GM19239 (cell line): ENCODE data around the gene CAMK2G.
A peak's percentile ranks its signal among the peaks of the same experiment; 100 is the strongest.

Experiments
- DNase-seq: peaks from one replicate; pipeline ENCODE4 v3.0.0; 2011; ENCODE audit warnings: low spot score; ENCODE audit not compliant: insufficient read length
- FAIRE-seq: peaks from 2 replicates; lab custom pipeline; 2011; peaks lifted over from hg19 to GRCh38; lab: Jason Lieb, UNC

The CAMK2G gene

DNA sequence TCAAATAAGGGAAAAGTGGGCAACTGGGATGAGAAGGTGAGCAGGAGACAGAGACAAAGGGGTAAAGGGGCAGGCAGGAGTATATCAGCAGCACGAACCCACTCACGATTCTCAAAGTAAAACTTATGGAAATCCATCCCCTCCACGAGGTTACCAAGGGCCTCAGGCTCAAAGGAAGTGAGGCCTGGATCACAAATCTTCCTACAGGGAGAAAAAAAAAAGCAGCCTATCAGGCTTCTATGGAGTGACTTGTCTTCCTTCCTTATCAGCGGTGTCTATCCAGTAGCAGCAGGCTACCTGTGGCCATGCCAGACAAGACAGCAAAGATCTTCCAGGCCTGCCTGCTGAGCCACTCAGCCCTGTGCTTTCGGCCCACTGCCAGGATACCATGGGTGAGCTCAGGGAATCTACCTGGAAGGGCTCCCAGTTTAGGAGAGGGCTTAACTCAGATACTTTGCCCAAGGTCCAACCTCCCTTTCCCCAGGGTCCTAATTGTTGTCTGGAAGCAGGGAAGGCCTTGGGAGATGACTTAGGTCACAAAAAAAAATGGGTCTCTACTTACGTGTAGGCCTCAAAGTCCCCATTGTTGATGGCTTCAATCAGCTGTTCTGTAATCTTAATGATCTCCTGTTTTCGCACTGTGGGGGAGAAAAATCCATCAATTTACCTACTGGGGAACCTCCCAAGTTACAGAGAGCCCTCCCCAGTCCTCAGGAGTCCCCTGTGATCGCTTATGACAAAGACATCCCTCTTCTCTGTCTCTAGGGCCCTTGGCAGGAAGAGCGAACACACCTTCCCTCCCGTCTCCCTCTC, 57.2 kb downstream of the CAMK2G start:
- no peak for DNase-seq
- FAIRE-seq: no peak

DNA sequence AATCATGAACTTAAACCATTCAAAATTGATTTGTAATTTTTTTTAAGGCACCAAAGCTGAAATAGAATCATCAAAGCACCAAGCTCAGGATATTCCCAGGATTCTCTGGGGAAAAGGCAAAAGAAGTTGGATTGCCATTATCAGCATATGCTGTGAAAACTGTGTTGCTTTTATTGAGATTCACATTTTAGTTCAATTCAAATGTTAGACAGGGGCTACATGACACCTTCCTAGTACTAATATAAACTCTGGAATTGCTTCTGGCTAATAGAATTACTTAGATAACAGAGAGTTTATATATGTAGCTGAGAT, 58.7 kb downstream of the CAMK2G start:
- DNase-seq (no peak), FAIRE-seq (no peak)

DNA sequence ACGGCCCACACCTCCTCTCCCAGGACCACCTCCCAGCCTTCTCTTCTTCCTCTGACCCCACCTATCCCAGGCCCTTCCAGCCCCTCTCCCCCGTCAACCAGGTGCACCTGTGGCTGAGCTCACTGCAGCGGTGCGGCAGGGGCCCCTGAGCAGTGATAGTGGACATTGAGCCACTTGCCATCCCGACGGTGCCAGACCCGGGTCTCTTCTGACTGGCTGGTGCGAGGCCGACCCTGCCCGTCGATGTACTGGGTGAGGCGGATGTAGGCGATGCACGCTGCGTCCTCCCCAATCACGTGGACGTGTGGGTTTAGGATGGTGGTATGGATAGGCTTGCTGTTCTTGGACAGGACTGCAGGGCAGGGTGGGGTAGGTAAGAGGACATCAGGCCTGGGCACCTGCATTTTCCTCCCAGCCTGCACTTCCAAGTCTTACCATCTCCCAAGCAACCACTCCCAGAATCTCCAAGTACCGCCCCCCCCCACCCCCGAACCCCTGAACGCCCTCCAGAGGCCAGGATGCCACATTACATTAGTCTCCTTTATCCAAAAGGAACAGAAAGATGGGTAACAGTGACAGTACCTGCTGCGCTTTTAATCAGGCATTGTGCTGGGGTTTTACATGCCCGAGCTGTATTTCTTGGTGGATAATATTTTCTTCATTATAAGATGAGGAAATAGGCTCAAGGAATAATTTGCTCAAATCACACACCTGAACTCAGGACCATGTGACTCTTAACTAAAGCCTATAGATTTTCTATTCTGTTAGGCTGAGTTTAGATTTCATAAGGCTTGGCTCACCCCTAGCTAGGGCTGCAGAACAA, 59.2 kb downstream of the CAMK2G start:
- FAIRE-seq (no peak), DNase-seq (no peak)

DNA sequence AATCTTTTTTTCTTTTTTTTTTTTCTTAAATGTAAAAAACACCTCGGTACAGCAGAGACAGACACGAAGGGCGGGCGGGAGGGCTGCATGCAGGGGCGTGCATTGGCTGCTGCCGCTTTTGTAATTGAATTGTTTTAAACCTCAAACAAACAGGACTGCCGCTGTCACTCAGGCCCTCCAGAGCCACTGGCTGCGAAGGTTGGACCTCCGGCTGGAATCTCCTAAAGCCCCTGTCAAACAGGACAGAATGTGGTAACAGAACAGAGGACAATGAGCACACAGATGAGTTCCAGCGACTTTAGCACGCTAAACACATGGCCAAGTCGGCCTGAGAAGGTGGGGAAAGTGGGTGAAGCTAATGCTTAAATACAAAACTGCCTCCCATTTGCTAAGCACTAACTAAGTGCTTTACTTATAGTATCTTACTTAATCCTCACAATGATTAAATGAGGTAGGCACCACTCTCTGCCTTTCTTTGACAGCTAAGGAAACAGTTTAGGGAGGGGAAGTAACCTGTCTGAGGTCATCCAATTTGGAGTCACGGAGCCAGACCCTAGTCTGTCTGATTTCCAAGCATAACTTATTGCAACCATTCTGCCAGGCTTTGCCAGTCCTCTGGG, 60.0 kb downstream of the CAMK2G start:
- FAIRE-seq (no peak), DNase-seq (no peak)

DNA sequence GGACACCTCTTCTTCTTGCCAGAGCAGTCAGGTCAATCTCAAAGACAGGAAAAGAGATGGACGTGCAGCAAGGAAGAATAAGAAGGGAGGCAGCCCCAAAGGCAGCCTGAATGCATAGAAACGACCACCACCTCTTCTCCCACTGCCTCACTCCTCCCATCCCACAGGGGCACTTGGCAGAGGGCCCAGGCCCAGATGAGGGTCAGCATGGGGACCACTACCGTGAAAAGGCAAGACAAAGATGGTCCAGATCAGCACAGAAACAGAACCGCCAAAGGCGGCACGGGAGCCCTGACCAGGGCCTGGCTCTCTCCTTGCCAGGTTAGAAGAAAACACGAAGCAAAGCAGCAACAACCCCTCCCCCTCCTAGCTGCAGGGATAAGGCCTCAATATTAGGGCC, 61.0 kb downstream of the CAMK2G start:
- no peak for FAIRE-seq

DNA sequence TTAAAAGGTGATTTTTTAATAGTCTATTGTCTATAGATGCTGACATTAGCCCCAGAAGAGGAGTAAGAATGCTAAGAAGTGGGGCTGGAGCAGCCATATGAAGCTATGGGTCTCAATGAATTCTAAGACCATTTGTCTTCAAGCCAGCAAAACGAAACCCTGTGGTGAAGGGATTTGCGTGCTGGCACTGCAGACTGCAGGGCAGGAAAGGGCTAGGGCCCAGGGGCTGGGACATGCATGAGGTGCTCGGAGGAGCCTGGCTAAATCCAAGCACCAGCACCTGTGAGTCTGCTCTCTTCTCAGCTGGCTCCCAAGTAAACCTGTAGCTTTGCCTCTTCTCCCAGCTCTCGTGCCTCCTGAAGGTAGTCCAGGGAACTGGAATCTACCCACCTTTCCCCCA, 61.7 kb downstream of the CAMK2G start:
- FAIRE-seq (no peak), DNase-seq (no peak)

More for the DNA sequence above, 61.0 kb downstream of the CAMK2G start:
- DNase-seq: no peak

DNA sequence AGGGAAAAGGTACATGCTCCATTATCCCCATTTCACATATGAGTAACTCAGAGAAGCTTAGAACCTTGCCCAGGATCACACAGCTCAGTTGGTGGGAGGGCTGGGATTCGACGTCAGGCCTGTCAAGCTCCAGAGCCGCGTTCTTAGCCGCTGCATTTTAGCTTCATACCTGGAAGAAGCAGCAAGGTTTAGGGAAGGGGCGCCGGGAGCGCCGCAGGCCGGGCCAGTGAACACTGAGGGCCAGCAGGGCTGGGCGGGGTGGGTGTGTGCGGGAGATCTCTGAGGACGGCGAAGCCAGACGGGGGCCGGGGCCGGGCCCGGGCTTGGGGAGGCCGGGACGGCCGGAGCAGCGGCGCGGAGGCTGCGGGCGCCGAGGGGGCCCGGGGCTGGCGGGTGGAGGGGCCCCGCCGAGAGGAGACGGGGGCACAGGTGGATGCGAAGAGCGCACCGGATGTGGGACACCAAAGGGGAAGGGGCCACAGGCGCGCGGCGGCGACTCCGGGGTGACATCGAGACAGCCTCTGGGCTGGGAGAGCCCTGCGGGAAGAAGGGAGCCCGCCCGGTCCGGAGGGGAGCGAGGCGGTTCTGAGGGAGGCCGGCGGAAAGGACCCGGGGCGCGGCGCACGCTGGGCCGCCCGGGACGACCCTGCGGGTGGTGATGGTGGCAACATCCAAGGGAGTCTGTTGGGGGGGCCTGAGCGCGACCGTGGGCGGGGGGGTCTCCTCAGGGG, 63.5 kb downstream of the CAMK2G start:
- DNase-seq: peak; percentile 48
- peak; percentile 37 for FAIRE-seq

DNA sequence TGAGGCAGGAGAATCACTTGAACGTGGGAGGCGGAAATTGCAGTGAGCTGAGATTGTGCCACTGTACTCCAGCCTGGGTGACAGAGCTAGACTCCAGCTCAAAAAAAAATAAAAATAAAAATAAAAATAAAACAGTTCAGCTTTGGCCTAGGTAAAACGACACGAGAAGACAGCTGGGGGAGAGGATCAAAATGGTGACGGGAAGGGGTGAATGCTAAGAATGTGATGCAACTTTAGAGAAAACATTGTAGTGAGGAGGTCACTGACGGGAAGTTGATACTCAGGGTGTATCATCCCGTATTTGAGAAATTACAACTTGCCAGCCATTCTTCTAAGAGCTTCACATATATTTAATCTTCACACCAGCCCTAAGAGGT, 64.0 kb downstream of the CAMK2G start:
- FAIRE-seq: peak; percentile 91
- no peak for DNase-seq

DNA sequence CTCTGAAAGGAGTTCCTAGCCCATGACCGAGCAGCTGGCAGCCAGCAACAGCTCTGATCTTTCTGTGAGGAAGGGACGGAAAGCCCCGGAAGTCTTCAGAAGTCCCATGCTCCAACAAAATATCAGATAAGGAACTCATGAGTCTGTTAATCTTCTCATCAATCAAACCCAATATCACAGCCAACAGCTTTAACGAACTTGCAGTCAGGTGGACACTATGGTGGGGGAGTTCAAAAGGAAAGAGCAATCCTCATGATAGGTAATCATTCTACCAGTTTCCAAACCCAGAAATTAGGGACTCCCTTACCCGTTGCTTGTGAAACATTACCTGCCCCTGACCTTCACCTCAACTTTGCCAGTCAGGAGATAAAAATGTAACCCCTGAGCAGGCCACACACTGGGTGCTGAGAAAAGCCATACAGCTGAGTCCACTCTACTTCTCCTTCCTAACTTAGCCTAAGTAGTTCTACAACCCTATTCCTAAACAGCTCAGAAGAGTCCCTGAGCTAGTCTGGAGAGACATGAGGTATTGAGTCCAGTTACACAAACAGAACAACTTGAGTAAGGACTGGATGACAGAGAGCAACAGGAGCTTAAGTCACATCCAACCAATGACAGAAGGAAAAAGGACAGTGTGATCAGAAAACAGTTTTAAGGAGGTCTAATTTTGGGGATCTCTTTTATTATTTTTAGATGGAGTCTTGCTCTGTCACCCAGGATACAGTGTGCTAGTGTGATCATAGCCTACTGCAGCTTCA, 65.1 kb downstream of the CAMK2G start:
- FAIRE-seq (no peak), DNase-seq (no peak)

DNA sequence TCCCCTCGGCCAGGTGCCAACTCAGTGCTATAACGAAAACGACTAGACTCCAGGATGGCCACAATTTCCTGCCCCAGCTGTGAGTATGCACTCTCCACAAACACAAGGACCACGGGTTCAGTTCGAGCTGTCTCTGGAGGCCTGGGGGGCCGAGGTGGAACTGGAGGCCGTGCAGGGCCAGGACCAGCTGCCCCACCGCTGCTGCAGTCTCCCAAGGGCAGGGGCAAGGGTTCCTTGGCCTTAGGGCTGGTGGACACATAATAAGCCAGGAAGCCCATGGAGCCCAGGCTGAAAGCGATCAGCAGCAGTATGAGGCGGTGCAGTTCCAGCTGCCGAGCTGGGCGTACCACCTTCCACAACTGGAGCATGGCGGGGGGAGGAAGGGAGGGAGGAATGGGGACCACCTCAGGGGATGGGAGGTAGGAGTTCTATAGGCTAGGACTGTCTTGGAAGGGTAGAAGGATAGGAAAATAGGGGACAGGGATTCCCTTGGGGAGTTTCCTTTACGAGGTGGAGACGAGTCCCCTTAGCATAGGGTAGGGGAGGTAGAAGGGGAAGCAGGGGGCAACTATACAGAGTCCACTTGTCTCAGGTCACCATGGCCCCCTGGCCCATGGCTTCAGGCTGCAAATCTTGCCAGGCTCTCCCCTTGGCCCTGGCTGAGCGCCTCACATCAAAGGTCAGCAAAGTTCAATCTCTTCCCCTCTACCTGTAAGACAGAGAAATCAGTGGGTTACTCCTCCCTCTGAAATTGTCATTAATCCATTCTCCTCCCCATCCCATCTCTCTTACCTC, 66.1 kb downstream of the CAMK2G start:
- DNase-seq: no peak
- FAIRE-seq: no peak

DNA sequence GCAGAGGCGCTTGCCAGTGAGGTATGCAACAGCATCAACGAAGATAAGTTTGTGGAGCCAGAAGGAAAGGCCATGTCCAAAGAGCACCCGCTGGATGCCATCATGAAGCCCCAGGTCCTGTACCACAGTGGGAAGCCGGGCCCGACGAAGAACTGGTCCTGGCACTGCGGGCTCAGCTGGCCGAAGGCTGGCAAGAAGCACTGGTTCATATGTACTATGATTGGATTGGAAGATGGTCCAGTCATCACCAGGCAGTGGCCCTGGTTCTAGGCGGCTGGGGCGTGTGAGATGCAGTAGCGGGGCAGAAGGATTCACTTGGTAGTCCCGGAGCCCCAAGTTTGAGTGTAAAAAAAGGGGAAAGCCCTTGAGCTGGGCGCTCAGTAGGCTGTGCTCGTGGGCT, 66.9 kb downstream of the CAMK2G start:
- FAIRE-seq (no peak), DNase-seq (no peak)

DNA sequence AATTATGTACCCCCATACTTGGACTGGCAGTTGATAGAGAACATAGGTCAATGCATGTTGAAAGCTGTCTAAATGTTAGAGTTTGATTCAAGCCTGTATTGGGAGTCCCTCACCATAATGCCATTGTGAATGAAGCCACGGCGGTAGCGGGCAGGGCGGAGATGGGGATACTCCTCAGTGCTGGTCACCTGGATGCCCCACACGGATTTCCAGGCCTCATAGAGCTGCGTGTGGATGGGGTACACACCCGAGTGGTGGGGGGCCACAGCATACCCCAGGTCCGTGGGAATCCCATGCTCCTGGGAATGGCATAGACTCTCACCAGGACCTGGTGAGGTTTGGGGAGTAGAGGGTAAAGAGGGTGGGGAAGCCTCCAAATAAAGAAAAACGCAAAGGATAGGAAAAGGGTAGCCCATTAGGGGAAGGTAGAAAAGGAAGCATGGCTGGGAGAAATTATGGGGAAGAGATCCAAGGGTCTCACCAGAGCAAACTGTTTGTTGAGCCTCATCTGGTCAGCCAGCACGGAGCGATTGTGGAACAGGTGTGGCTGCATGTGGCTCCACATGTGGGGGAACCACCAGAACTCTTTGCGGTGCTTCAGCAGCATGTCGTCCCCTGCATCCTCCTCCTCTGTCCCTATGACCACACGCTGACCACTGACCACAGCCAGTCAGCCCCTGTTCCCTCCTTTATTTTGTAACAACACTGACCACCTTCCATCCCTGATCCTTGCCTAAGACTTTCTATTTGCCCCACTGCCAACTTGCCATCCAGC, 68.0 kb downstream of the CAMK2G start:
- DNase-seq: no peak
- no peak for FAIRE-seq

DNA sequence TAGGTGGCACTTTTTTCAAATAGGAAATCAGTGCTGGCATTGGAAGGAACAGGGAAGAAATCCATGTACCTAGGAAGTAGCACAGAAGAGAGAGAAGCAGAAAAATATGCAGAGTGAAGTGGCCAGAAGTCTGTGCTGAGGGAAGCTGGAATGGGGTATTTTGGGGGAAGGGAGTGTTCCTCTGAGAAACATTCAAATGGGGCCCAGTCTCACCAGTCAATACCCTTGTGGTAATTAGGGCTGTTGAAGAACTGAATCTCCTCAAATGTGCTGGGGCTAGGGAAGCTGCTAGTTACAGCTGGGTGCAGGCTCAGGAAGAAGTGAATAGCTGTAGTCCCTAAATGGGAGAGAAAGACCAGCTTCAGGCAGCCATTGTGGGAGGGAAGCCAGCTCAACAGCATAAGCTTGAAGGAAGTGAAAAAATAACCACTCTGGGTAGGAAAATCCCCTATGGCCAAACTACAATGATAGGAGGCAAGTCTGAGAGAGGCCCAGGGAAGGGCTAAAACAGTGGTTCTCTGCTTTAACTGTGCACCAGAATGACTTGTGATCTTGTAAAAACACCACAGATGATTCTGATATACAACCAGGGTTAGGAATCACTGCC, 70.6 kb downstream of the CAMK2G start:
- FAIRE-seq: peak; percentile 83
- no peak for DNase-seq

DNA sequence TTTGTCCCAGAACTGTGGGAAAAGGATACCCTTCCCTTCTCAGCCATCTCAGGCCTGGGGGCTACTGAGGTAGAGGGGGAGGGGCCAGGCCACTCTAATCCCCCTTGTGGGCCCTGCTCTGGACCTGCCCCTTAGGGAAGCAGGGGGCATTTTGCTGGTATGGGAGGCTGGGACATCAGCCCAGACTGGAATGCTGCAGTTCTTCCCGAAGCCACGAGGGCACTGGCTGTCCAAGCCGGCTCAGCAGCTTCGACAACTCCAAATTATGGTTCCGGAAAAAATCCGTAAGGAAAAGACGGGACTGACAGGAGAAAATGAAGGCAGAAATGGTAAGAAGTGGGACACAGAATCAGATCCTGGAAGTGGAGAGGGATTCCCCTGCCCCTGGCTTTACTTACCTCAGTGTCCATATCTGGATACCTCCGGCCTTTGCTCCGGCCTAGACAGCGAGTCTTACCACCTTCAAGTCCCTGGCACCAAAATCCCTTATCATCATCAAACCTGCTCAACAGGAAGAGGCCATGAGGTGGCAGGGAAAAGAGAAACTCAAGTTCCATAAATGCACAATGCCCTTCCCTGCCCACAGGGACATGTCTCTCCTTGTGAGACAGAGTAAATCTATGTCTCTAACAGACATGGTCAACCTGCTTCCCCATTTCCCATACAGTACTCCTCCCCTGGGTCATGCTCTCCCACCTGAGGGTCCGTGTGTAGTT, 71.9 kb downstream of the CAMK2G start:
- FAIRE-seq (no peak), DNase-seq (no peak)

DNA sequence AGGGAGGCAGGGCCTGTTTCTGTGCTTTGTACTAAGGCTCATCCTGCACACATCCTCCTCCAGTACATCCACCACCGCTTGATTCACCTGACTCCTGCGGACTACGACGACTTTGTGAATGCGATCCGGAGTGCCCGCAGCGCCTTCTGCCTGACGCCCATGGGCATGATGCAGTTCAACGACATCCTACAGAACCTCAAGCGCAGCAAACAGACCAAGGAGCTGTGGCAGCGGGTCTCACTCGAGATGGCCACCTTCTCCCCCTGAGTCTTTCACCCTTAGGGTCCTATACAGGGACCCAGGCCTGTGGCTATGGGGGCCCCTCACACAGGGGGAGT, 73.1 kb downstream of the CAMK2G start:
- DNase-seq (no peak), FAIRE-seq (no peak)

DNA sequence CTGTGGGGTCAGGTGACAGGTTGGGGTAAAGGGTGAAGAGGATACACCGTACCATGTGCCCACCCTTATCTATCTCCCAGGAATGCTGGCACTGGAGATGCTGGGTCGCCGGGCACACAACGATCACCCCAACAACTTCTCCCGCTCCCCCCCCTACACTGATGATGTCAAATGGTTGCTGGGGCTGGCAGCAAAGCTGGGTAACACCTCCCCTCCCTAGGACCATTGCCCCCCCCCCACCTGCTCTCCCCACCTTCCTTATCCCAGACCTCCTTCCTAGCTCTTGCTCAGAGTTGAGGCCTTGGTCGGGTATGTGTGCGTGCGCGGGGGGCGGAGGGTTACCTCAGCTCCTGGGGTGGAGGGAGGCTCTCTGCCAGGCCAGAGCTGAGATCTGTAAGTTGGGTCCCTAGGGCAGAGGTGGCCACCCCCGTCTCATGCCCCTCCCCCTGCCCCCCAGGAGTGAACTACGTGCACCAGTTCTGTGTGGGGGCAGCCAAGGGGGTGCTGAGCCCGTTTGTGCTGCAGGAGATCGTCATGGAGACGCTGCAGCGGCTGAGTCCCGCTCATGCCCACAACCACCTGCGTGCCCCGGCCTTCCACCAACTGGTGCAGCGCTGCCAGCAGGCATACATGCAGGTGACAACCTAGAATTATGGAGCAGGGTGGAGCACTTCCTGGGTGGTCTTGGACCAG, 73.6 kb downstream of the CAMK2G start:
- DNase-seq (no peak), FAIRE-seq (no peak)
